GM21360 (cell line): Measurements from ENCODE around the gene MAPKAP1.
A peak's percentile ranks its signal among the peaks of the same experiment; 100 is the strongest.

Experiments used
- ATAC-seq: cut with Tn5 transposase; IDR thresholded peaks from one replicate; pipeline ENCODE4 v1.9.1; 2021; ENCODE audit warnings: mild to moderate bottlenecking, moderate library complexity; ENCODE audit not compliant: unreplicated experiment

MAPKAP1 gene

GRCh38 chr9:125706651-125707471 is at the start of gene MAPKAP1:
MAPKAP1 (minus strand) TSS chr9:125707208; CDS start chr9:125672574, 34,634 bp downstream.
- ATAC-seq: peak; percentile 93

GRCh38 chr9:125756518-125756917 is 49.5 kb upstream of the MAPKAP1 start:
- ATAC-seq: no peak

DNA sequence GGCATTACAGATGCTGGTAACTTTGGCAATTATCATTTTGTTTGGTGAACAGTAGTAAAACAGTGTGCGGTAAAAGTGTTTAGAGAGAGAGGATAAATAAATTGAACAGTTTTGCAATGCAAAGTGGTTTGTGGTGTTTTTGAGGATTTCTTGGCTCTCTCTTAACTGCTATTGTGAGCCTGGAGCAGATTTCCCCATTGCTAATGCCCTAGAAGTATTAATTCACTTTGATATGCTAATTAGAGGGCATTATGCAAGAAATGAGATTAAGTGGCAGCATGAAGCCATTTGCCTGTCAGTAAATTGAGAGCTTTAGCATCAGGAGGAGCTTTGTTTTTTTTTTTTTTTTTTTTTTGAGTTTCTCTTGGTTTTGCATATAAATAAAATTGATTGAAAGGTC is 48.3 kb upstream of the MAPKAP1 start:
- no peak for ATAC-seq

DNA sequence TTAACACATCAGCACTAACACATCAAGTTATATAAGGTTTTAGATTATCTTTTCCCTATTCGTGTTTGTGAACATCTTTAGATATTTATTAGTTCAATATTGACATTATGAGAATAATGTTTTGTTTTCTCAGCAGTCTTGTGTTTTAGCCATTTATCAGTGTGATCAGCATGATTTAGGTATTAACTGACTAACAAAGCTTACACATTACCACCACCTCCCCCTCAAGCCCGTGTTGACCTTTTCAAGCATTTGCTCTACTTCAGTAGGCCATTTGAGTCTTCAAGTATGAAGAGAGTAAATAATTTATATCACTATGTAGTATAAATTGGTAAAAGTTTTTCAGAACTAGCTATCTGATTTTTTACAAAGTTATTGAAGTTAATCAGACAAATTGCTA is 47.1 kb upstream of the MAPKAP1 start:
- ATAC-seq: no peak

- no peak for ATAC-seq
These were observed 45.1 kb upstream of the MAPKAP1 start for GRCh38 chr9:125752070-125752628.

GRCh38 chr9:125750627-125751011 is 43.6 kb upstream of the MAPKAP1 start:
- ATAC-seq: no peak

GRCh38 chr9:125749951-125750626 is 43.1 kb upstream of the MAPKAP1 start:
- ATAC-seq: no peak

- no peak for ATAC-seq
These were observed 42.4 kb upstream of the MAPKAP1 start for GRCh38 chr9:125749287-125749935.

GRCh38 chr9:125748446-125749099 is 41.6 kb upstream of the MAPKAP1 start:
- no peak for ATAC-seq

DNA sequence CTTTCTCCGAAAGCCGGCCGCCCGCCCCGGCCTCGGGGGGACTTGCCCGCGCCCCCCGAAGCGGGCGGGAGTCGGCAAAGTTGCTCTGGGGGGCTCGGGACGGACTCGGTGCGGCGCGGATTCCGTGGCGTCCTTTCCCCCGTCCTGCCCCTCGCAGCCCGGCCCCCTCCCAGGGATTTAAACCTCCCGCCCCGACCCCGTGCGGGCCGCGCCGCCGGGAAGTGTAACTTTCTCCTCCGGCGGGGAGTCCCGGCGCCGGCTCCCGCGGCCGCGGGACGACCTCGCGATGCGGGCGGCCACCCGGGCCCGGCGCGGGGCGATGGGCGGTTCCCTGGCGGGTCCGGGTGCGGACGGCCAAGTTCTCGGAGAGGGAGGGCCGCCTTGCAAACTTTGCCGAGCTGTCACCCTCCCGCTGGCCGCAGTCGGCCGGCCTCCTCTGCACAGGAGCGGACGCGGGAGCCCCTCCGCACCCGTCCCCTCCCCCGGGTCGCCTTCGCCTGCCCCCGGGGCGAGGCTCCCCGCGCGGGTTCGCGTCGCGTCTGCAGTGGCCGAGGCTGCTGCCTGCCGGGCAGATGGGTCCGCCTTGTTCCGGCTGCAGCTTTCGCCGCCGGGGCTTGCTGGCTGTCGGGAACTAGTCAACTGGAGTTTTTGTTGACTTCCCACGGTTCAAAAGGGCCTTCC is 40.9 kb upstream of the MAPKAP1 start:
- no peak for ATAC-seq

GRCh38 chr9:125747053-125747764 is 40.2 kb upstream of the MAPKAP1 start, which contains the start of gene PBX3:
PBX3 (plus strand) TSS chr9:125747373.
- ATAC-seq: peak; percentile 18

- peak; percentile 8 for ATAC-seq
These were observed 39.7 kb upstream of the MAPKAP1 start for GRCh38 chr9:125746774-125747052.

DNA sequence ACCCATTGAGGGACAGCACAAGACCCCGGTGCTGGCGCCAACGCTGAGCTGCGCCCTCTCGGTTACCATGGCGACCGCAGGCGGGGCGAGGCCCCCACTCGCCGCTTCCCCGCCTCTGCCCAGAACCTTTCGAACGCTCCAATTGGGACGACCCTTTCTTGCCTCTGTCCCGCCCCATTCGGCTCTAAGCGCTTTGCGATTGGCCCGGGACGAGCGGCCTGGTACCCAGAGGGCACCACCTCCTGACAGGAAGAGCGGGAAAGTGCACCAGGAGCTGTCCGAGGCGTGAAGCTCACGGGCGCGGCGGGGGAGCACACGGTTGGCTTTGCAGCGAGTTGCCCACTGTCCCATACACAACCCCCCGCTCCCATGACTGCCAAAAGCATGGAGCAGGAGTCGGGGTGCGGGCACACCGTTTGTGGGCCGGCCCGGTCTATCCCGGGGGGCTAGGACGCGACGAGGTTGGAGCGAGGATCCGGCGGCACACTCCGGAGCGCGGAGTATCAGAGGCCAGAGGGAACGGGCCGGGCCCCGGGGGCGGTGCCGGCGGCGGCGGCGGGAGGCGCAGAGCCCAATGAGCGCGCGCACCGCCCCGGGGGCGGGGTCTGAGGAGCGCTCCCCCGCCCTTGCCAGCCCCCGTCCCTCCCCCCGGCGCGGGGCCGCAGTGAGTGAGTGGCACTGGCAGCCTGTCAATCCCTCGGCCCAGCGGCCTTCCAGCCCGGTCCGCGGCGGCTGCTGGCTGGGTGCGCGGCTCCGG is 39.2 kb upstream of the MAPKAP1 start:
- ATAC-seq: peak; percentile 61

DNA sequence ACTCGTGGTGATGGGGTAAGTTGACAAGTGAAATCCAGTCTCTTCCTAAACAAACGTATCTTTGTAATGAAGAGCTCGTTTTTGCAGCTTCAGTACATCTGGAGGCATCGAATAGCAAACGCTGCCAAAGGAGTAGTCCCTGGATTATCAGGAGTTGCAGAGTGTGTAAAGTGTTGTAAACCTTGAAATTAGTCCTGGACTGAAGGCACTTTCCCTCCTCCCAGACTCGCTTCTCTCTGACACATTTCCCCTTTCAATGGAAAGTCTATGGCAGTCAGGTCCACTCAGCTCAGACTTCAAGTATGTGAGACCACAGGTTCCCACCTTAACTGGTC is 38.6 kb upstream of the MAPKAP1 start:
- no peak for ATAC-seq

DNA sequence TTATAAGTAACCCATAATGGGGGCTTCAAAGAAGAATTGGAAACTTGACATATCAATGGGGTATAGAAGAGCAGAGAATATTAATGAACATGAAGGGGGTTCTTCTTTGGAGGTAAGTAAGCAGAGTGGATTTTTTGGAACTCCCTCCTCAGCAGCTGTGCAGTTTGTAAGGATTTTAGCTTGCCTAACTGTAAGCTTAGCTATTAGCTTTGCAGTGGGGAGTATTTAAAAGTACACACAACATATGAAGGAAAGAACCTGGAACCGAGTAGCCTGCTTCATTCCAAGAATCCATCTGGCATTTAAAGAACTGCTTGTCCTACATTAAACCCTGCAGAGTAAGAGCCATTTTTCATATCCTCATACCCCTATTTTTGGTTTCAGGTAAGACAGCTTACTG is 38.0 kb upstream of the MAPKAP1 start:
- no peak for ATAC-seq

DNA sequence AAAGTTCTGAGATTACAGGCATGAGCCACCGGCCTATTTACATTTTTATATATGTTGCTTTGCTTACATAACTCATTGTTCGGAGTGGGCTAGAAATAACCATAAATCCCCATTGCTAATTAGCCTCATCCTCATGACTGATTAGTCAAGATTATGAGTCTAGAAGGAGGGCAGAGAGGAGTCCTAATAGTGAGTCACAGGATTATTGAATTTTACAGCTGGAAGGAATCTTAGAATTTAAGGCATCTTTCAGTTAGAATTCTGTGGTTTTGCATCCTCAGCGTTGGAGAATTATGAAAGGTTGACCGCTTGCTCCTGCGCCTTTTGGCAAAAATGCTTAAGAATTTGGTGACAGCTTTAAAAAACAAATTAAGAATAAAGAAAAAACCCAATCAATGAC is 37.6 kb upstream of the MAPKAP1 start:
- ATAC-seq: no peak

DNA sequence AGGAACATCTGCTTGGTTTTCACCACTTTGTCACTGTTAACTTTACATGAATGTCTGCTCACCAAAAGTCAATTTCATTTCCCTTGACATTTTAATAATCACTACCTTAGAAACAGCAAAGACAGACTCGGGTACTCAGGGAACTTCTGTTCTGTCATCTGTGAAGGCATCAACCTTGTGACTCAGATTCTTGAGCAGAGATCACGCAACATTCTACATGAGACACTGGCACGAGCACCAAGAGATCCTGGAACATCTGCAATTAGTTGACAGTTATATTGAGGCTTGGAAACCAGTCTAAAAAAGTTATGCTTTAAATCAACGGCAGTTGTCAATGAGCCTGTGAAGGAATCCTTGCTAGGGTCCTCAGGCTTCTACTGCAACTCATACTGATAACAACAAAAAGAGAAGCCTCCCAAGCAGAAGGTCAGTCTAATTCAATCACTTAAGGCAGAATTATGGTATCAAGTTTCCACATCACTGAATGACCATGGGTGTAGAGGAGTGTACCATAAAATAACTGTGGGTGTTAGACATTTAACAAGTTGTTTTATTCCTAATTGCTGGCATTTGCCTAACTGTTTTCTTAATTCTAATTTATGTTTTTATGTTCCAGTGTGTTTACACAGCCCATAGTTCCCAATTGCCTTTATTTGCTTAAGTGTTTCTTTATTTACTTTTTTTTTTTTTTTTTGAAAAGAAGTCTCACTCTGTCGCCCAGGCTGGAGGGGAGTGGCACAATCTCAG is 36.8 kb upstream of the MAPKAP1 start:
- no peak for ATAC-seq

DNA sequence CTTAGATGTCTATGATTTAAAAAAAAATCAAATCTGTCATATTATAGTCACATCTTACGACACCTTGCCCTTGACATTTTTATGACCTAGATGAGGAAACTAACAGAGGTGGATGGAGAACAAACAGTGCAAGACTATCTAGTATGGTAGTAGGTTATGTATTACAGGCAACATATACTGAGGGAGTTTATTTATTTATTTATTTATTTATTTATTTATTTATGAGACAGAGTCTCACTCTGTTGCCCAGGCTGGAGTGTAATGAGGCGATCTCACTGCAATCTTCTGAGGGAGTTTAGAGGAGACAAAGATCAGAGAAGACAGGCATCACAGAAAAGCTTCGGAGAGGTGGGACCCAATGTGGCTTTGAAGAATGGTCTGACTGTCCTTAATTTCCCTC is 35.6 kb upstream of the MAPKAP1 start:
- ATAC-seq: no peak

GRCh38 chr9:125739436-125739835 is 32.4 kb upstream of the MAPKAP1 start:
- ATAC-seq: no peak
